Measurements from ENCODE around the gene CFTR. TPM values are rescaled to one million over a fixed set of nuclear protein-coding genes. Genes with fewer than 3 reads are reported as not detected.
A peak's percentile ranks its signal among the peaks of the same experiment; 100 is the strongest.

CFTR gene
- total RNA-seq, 1 donor from 2014 or later: 0.06 TPM

DNA sequence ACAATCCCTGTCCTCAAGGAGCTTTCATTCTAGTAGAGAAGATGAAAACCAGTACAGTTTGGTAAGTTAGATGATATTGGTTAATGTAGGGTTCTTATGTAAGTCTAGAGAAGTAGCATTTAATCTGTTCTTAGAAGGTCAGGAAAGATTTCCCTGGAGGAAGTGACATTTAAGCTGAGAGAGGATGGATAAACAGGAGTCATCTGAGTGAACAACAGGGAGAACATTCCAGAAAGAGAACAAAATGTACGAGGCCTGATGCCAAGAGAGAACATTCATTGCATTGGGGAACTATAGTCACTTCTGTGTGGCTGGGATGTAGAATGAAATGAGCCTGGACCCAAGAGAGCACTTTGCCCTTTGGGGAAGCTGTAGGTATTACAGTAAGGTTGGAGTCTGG is 88.0 kb downstream of the CFTR start:
- H3K4me3 Mint-ChIP-seq: no peak overlapping the region
- no peaks in the 10 kb centered on the region for H3K4me1 ChIP-seq
- no peaks in the 10 kb centered on the region for H3K36me3 ChIP-seq
- H3K9me3 Mint-ChIP-seq: no peaks in the 10 kb centered on the region
- no peak overlapping the region for H3K4me3 ChIP-seq
- no peak overlapping the region for H3K27ac Mint-ChIP-seq
- H3F3A ChIP-seq (ENCODE audit: low read depth): no peaks in the 10 kb centered on the region
- no peaks in the 10 kb centered on the region for H3K27me3 ChIP-seq
- DNase-seq (ENCODE audit: low spot score): no peak
- H3K27ac ChIP-seq: no peak overlapping the region
- peaks cover 2% of the 10 kb centered on the region for H3K27me3 Mint-ChIP-seq (ENCODE audit: insufficient read depth, low read depth)
- H3K9ac ChIP-seq: no peak overlapping the region
- H3K4me2 ChIP-seq: no peak overlapping the region
- H3K36me3 Mint-ChIP-seq: no peaks in the 10 kb centered on the region
- no peaks in the 10 kb centered on the region for H3K79me2 ChIP-seq (ENCODE audit: low read depth)
- H4K20me1 ChIP-seq (ENCODE audit: low read depth): no peaks in the 10 kb centered on the region
- TF ChIP-seq EZH2phosphoT487 (IDR thresholded peaks at IDR 0.05): no peak
- no peak overlapping the region for H2AFZ ChIP-seq (replicated peaks)
- no peaks in the 10 kb centered on the region for H3K4me1 Mint-ChIP-seq
- no peaks in the 10 kb centered on the region for H3K9me3 ChIP-seq (ENCODE audit: low read depth)

DNA sequence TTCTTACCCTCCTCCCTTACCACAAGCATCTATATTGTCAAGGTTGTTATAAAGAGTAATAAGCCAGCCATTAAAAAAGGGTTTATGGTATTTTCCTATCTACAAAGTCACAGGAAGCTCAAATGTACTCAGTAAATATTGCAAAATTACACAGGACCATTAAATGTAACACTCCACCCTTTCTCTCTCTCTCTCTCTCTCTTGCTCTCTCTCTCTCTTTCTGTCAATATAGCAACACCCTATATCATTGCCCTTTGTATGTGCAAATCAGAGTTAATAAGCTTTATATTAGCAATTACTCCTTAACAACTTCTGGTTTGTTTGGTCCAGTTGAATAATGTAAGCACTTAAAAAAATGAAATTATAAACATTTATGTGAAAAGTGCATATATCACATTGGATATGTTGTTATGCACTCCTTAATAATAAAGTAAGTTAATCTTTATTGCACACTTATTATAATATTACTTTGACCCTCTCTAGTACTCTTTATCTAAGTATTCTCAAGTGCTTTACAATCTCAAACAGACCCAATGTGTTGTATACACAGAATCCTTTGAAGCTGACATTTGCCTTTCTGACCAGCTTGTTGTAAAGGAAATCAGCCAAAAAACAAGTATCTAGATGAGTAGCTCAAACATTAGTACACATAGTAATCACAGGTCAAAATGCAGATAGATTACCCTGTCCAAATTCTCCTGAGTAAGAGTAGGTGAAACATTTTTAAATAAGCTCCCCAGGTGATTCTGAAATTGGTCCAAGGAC is 93.2 kb downstream of the CFTR start:
- H3F3A ChIP-seq (ENCODE audit: low read depth): no peaks in the 10 kb centered on the region
- no peaks in the 10 kb centered on the region for H3K9me3 Mint-ChIP-seq

DNA sequence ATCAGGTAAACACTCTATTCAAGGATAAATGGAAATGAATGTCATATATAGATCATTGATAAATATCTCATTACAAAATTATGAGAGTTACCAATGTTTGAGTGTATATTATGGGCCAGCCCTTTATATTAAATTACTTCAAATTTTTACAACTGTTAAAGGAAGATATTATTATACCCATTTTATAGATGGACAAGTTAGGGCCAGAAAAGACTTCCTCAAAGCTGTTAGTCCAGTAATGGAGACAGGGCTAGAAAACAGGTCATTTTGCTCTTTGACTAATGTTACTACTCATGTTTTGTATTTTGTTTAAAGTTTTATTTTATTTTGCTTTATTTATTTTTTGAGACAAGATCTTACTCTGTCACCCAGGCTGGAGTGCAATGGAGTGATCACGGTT is 101.6 kb downstream of the CFTR start:
- H3K9me3 Mint-ChIP-seq: peaks cover 11% of the 10 kb centered on the region
- no peak for DNase-seq (ENCODE audit: low spot score)
- no peak overlapping the region for H3K4me2 ChIP-seq
- no peaks in the 10 kb centered on the region for H3K36me3 ChIP-seq
- no peak for TF ChIP-seq EZH2 (IDR thresholded peaks at IDR 0.05)
- TF ChIP-seq, protein P1, sequence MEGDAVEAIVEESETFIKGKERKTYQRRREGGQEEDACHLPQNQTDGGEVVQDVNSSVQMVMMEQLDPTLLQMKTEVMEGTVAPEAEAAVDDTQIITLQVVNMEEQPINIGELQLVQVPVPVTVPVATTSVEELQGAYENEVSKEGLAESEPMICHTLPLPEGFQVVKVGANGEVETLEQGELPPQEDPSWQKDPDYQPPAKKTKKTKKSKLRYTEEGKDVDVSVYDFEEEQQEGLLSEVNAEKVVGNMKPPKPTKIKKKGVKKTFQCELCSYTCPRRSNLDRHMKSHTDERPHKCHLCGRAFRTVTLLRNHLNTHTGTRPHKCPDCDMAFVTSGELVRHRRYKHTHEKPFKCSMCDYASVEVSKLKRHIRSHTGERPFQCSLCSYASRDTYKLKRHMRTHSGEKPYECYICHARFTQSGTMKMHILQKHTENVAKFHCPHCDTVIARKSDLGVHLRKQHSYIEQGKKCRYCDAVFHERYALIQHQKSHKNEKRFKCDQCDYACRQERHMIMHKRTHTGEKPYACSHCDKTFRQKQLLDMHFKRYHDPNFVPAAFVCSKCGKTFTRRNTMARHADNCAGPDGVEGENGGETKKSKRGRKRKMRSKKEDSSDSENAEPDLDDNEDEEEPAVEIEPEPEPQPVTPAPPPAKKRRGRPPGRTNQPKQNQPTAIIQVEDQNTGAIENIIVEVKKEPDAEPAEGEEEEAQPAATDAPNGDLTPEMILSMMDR (IDR thresholded peaks at IDR 0.05): no peak
- TF ChIP-seq EZH2phosphoT487 (IDR thresholded peaks at IDR 0.05): no peak
- H3K27me3 ChIP-seq: no peaks in the 10 kb centered on the region
- no peaks in the 10 kb centered on the region for H4K20me1 ChIP-seq (ENCODE audit: low read depth)
- H3K27ac Mint-ChIP-seq: no peak overlapping the region
- H3K4me3 ChIP-seq: no peak overlapping the region
- no peaks in the 10 kb centered on the region for H3K4me1 ChIP-seq
- no peaks in the 10 kb centered on the region for H3F3A ChIP-seq (ENCODE audit: low read depth)
- H3K4me1 Mint-ChIP-seq: no peaks in the 10 kb centered on the region
- no peaks in the 10 kb centered on the region for H3K9me3 ChIP-seq (ENCODE audit: low read depth)
- H2AFZ ChIP-seq (replicated peaks): no peak overlapping the region
- H3K9ac ChIP-seq: no peak overlapping the region
- peaks cover 2% of the 10 kb centered on the region for H3K27me3 Mint-ChIP-seq (ENCODE audit: insufficient read depth, low read depth)
- no peak overlapping the region for H3K27ac ChIP-seq
- no peak overlapping the region for H3K4me3 Mint-ChIP-seq
- no peaks in the 10 kb centered on the region for H3K36me3 Mint-ChIP-seq
- no peaks in the 10 kb centered on the region for H3K79me2 ChIP-seq (ENCODE audit: low read depth)

More for the DNA sequence above, 93.2 kb downstream of the CFTR start:
- no peak overlapping the region for H3K4me3 ChIP-seq
- no peak overlapping the region for H3K9ac ChIP-seq
- no peaks in the 10 kb centered on the region for H3K9me3 ChIP-seq (ENCODE audit: low read depth)
- no peaks in the 10 kb centered on the region for H3K27me3 ChIP-seq
- no peaks in the 10 kb centered on the region for H3K4me1 ChIP-seq
- TF ChIP-seq EZH2 (IDR thresholded peaks at IDR 0.05) (no peak), EZH2phosphoT487 (IDR thresholded peaks at IDR 0.05) (no peak)
- TF ChIP-seq, protein P1 (IDR thresholded peaks at IDR 0.05): no peak
- H3K4me2 ChIP-seq: no peak overlapping the region
- H3K36me3 Mint-ChIP-seq: no peaks in the 10 kb centered on the region
- H3K27ac Mint-ChIP-seq: no peak overlapping the region
- no peak for DNase-seq (ENCODE audit: low spot score)
- H3K4me1 Mint-ChIP-seq: no peaks in the 10 kb centered on the region
- no peak overlapping the region for H3K27ac ChIP-seq
- H3K79me2 ChIP-seq (ENCODE audit: low read depth): no peaks in the 10 kb centered on the region
- H3K36me3 ChIP-seq: no peaks in the 10 kb centered on the region
- H3K4me3 Mint-ChIP-seq: no peak overlapping the region
- H2AFZ ChIP-seq (replicated peaks): no peak overlapping the region
- H4K20me1 ChIP-seq (ENCODE audit: low read depth): no peaks in the 10 kb centered on the region
- no peaks in the 10 kb centered on the region for H3K27me3 Mint-ChIP-seq (ENCODE audit: insufficient read depth, low read depth)

DNA sequence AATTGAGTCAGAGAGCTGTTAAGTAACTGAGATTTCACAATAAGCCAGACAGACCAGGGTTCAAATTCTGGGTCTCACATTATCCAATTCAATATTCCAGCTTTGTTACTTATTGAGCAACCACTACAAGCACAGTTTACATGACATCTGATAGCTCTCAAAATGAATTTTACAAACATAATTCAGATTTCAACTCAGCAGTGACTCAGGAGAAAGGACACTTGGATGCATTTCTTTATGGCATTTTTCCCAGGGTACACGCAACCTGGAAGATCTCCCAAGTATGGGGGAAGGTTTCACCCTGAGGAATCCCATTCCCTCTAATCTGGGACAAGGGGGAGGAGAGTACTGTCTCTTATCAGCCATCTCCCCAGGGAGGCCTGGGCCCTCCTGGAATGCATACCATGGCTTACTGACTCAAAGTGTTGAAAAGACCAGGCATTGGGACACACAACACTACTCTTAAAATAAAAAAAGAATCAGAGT is 102.4 kb downstream of the CFTR start:
- Histone ChIP-seq H3K36me3 (no peaks in the 10 kb centered on the region), H2AFZ (replicated peaks) (no peak overlapping the region), H3K4me3 (no peak overlapping the region), H3K27me3 (no peaks in the 10 kb centered on the region), H3K9ac (no peak overlapping the region), H3K79me2 (ENCODE audit: low read depth) (no peaks in the 10 kb centered on the region), H3K4me1 (no peaks in the 10 kb centered on the region), H3K9me3 (ENCODE audit: low read depth) (no peaks in the 10 kb centered on the region), H3K27ac (no peak overlapping the region), H4K20me1 (ENCODE audit: low read depth) (no peaks in the 10 kb centered on the region), H3K4me2 (no peak overlapping the region), H3F3A (ENCODE audit: low read depth) (no peaks in the 10 kb centered on the region)
- H3K27me3 Mint-ChIP-seq (ENCODE audit: insufficient read depth, low read depth): peaks cover 2% of the 10 kb centered on the region
- H3K4me1 Mint-ChIP-seq: no peaks in the 10 kb centered on the region
- H3K4me3 Mint-ChIP-seq: no peak overlapping the region
- TF ChIP-seq EZH2phosphoT487 (IDR thresholded peaks at IDR 0.05) (no peak), EZH2 (IDR thresholded peaks at IDR 0.05) (no peak)
- TF ChIP-seq, protein P1 (IDR thresholded peaks at IDR 0.05): no peak
- no peaks in the 10 kb centered on the region for H3K36me3 Mint-ChIP-seq
- H3K9me3 Mint-ChIP-seq: peaks cover 11% of the 10 kb centered on the region
- no peak overlapping the region for H3K27ac Mint-ChIP-seq
- DNase-seq (ENCODE audit: low spot score): peak; percentile 17

All from neural progenitor cell (in vitro differentiated cells).